Measurements from ENCODE around the gene MXD3. TPM values are rescaled to one million over a fixed set of nuclear protein-coding genes. Genes with fewer than 3 reads are reported as not detected.
"Not testable (repeated sequence)": the region's sequence is repeated elsewhere in the genome, so short reads cannot be mapped to it uniquely, and the experiment has no call there.

MXD3 gene
- total and polyA plus RNA-seq, 5 experiments from 2014 or later, result 0.07 to 18.1 (median 1.1) TPM

- Mint-ChIP-seq H3K4me1 (peaks cover 0 to 3% (median under 1%) of the 10 kb centered on the region in 4 donors), H3K36me3 (peaks cover 4 to 86% (median 24%) of the 10 kb centered on the region in 3 donors), H3K27ac (peak overlapping the region in 2 of 10 donors; percentile 38 to 40), H3K4me3 (no peak overlapping the region), H3K9me3 (no peaks in the 10 kb centered on the region), H3K27me3 (no peaks in the 10 kb centered on the region)
- ATAC-seq (no peak), DNase-seq (no peak)
- POLR2A ChIA-PET, result no interaction called here
Measured at GRCh38 chr5:177270653-177271052, 41.0 kb downstream of the MXD3 start.

GRCh38 chr5:177269976-177270375 lies 41.7 kb downstream of the MXD3 start:
- DNase-seq (no peak), ATAC-seq (no peak)
- Mint-ChIP-seq H3K27me3 (no peaks in the 10 kb centered on the region), H3K4me1 (peaks cover 0 to 3% (median under 1%) of the 10 kb centered on the region in 4 donors), H3K9me3 (no peaks in the 10 kb centered on the region), H3K36me3 (peaks cover 4 to 85% (median 24%) of the 10 kb centered on the region in 3 donors), H3K4me3 (no peak overlapping the region), H3K27ac (no peak overlapping the region)
- POLR2A ChIA-PET, result no interaction called here

GRCh38 chr5:177269232-177269895 lies 42.3 kb downstream of the MXD3 start:
- no peak overlapping the region for H3K4me3 Mint-ChIP-seq
- POLR2A ChIA-PET, result no interaction called here
- H3K27ac Mint-ChIP-seq, result no peak overlapping the region
- DNase-seq, result no peak
- H3K27me3 Mint-ChIP-seq, result no peaks in the 10 kb centered on the region
- H3K9me3 Mint-ChIP-seq, result no peaks in the 10 kb centered on the region
- H3K4me1 Mint-ChIP-seq, result peaks cover 0 to 3% (median under 1%) of the 10 kb centered on the region in 4 donors
- no peak for ATAC-seq
- H3K36me3 Mint-ChIP-seq, result peaks cover 4 to 85% (median 24%) of the 10 kb centered on the region in 3 donors

GRCh38 chr5:177265395-177265794 lies 46.3 kb downstream of the MXD3 start:
- Mint-ChIP-seq H3K4me3 (no peak overlapping the region), H3K27me3 (no peaks in the 10 kb centered on the region)
- POLR2A ChIA-PET, result no interaction called here

GRCh38 chr5:177264178-177264577 lies 47.5 kb downstream of the MXD3 start:
- no peak for ATAC-seq

More at GRCh38 chr5:177265395-177265794, 46.3 kb downstream of the MXD3 start:
- Mint-ChIP-seq H3K9me3 (no peaks in the 10 kb centered on the region), H3K27ac (peak overlapping the region in 1 of 10 donors; percentile 18), H3K36me3 (peaks cover 4 to 84% (median 17%) of the 10 kb centered on the region in 3 donors), H3K4me1 (peaks cover 0 to 3% (median under 1%) of the 10 kb centered on the region in 4 donors)
- DNase-seq (no peak), ATAC-seq (no peak)

GRCh38 chr5:177261510-177261909 lies 50.2 kb downstream of the MXD3 start:
- DNase-seq (no peak), ATAC-seq (no peak)
- Mint-ChIP-seq H3K4me3 (no peak overlapping the region), H3K27me3 (no peaks in the 10 kb centered on the region), H3K27ac (peak overlapping the region in 2 of 10 donors; percentile 3 to 50), H3K9me3 (no peaks in the 10 kb centered on the region), H3K4me1 (peaks cover 0 to 1% (median 0%) of the 10 kb centered on the region in 4 donors), H3K36me3 (peaks cover 0 to 91% (median 12%) of the 10 kb centered on the region in 3 donors)
- POLR2A ChIA-PET, result no interaction called here

More at GRCh38 chr5:177264178-177264577, 47.5 kb downstream of the MXD3 start:
- DNase-seq, result no peak
- POLR2A ChIA-PET, result no interaction called here
- H3K4me3 Mint-ChIP-seq, result no peak overlapping the region
- H3K27me3 Mint-ChIP-seq, result no peaks in the 10 kb centered on the region
- H3K9me3 Mint-ChIP-seq, result no peaks in the 10 kb centered on the region
- peaks cover 0 to 3% (median under 1%) of the 10 kb centered on the region in 4 donors for H3K4me1 Mint-ChIP-seq
- H3K36me3 Mint-ChIP-seq, result peaks cover 4 to 85% (median 14%) of the 10 kb centered on the region in 3 donors
- peak overlapping the region in 1 of 10 donors; percentile 27 for H3K27ac Mint-ChIP-seq

GRCh38 chr5:177260961-177261360 lies 50.7 kb downstream of the MXD3 start:
- Mint-ChIP-seq H3K36me3 (peaks cover 0 to 91% (median 7%) of the 10 kb centered on the region in 3 donors), H3K4me1 (peaks cover 0 to 1% (median 0%) of the 10 kb centered on the region in 4 donors), H3K27me3 (no peaks in the 10 kb centered on the region), H3K9me3 (no peaks in the 10 kb centered on the region), H3K27ac (no peak overlapping the region), H3K4me3 (no peak overlapping the region)
- POLR2A ChIA-PET, result no interaction called here
- DNase-seq, result no peak
- ATAC-seq, result no peak

GRCh38 chr5:177258711-177259110 lies 53.0 kb downstream of the MXD3 start:
- H3K9me3 Mint-ChIP-seq, DNase-seq, H3K4me1 Mint-ChIP-seq, ATAC-seq, H3K27me3 Mint-ChIP-seq, H3K4me3 Mint-ChIP-seq, POLR2A ChIA-PET: not testable (repeated sequence)
- Mint-ChIP-seq H3K27ac (peak overlapping the region in 2 of 10 donors; percentile 50 to 61), H3K36me3 (peaks cover 0 to 99% (median 3%) of the 10 kb centered on the region in 3 donors)

Other genes with a start within 250 kb of the MXD3 start
- gene FGFR4, start 225.0 kb downstream of the MXD3 start, total RNA-seq, result 1 to 10 TPM; 1.8 to 3.0 TPM
- under 1 TPM in 2 of 3 donors, not detected in 1; 0.23 to 0.76 TPM for gene FGFR4, start 225.0 kb downstream of the MXD3 start, polyA plus RNA-seq
- gene NSD1, start 178.1 kb downstream of the MXD3 start, total RNA-seq, result 100 to 1,000 TPM; 118 to 130 TPM
- gene NSD1, start 178.1 kb downstream of the MXD3 start, polyA plus RNA-seq, result 10 to 100 TPM; 25.0 to 43.1 (median 42.7) TPM
- gene RAB24, start 8.2 kb downstream of the MXD3 start, total RNA-seq, result 10 to 100 TPM; 23.3 TPM
- gene RAB24, start 8.2 kb downstream of the MXD3 start, polyA plus RNA-seq, result 10 to 100 TPM; 20.8 to 26.9 (median 26.1) TPM
- gene PRELID1, start 8.1 kb downstream of the MXD3 start, total RNA-seq, result 10 to 100 TPM; 54.2 to 61.4 TPM
- gene PRELID1, start 8.1 kb downstream of the MXD3 start, polyA plus RNA-seq, result 100 to 1,000 TPM; 163 to 204 (median 180) TPM
- gene LMAN2, start 39.8 kb upstream of the MXD3 start, total RNA-seq, result 10 to 100 TPM; 77.1 to 89.0 TPM
- gene LMAN2, start 39.8 kb upstream of the MXD3 start, polyA plus RNA-seq, result 100 to 1,000 TPM; 212 to 243 (median 242) TPM
- gene RGS14, start 46.0 kb upstream of the MXD3 start, total RNA-seq, result 100 to 1,000 TPM; 117 to 122 TPM
- 10 to 100 TPM; 40.9 to 89.3 (median 45.9) TPM for gene RGS14, start 46.0 kb upstream of the MXD3 start, polyA plus RNA-seq
- gene SLC34A1, start 72.5 kb upstream of the MXD3 start, total RNA-seq, result under 1 TPM; 0.16 to 0.25 TPM
- not detected for gene SLC34A1, start 72.5 kb upstream of the MXD3 start, polyA plus RNA-seq
- not detected for gene PFN3, start 88.8 kb upstream of the MXD3 start, total RNA-seq
- not detected for gene PFN3, start 88.8 kb upstream of the MXD3 start, polyA plus RNA-seq
- not detected for gene F12, start 97.7 kb upstream of the MXD3 start, total RNA-seq
- gene F12, start 97.7 kb upstream of the MXD3 start, polyA plus RNA-seq, result under 1 TPM; 0.21 to 0.26 (median 0.25) TPM
- 100 to 1,000 TPM; 176 to 181 TPM for gene GRK6, start 114.8 kb upstream of the MXD3 start, total RNA-seq
- gene GRK6, start 114.8 kb upstream of the MXD3 start, polyA plus RNA-seq, result 100 to 1,000 TPM in 2 of 3 donors, 10 to 100 TPM in 1; 83.1 to 204 (median 104) TPM
- gene PRR7, start 134.9 kb upstream of the MXD3 start, total RNA-seq, result 1 to 10 TPM; 7.6 to 7.7 TPM
- gene PRR7, start 134.9 kb upstream of the MXD3 start, polyA plus RNA-seq, result 10 to 100 TPM; 14.6 to 21.6 (median 20.6) TPM
- 10 to 100 TPM; 57.0 to 62.9 TPM for gene DBN1, start 161.7 kb upstream of the MXD3 start, total RNA-seq
- 10 to 100 TPM; 20.5 to 25.3 (median 21.8) TPM for gene DBN1, start 161.7 kb upstream of the MXD3 start, polyA plus RNA-seq
- 10 to 100 TPM; 16.7 to 19.1 TPM for gene PDLIM7, start 185.7 kb upstream of the MXD3 start, total RNA-seq
- gene PDLIM7, start 185.7 kb upstream of the MXD3 start, polyA plus RNA-seq, result 1 to 10 TPM; 4.3 to 5.8 (median 5.3) TPM
- 1 to 10 TPM; 3.7 to 3.8 TPM for gene DOK3, start 197.9 kb upstream of the MXD3 start, total RNA-seq
- gene DOK3, start 197.9 kb upstream of the MXD3 start, polyA plus RNA-seq, result under 1 TPM in 1 of 3 donors, not detected in 2; 0.22 TPM
- 10 to 100 TPM; 84.0 to 86.4 TPM for gene DDX41, start 205.1 kb upstream of the MXD3 start, total RNA-seq
- gene DDX41, start 205.1 kb upstream of the MXD3 start, polyA plus RNA-seq, result 10 to 100 TPM; 29.0 to 54.4 (median 43.0) TPM
- 100 to 1,000 TPM; 214 to 225 TPM for gene FAM193B, start 242.7 kb upstream of the MXD3 start, total RNA-seq
- 1 to 10 TPM; 1.6 to 5.5 (median 3.4) TPM for gene FAM193B, start 242.7 kb upstream of the MXD3 start, polyA plus RNA-seq